T-helper 1 cell treated with Interleukin-12 subunit alpha and Interleukin-12 subunit beta and Interleukin-4 antibody, amounts not matched to agents 30 μg/mL and 1 μg/mL, for 36 hours (primary cell): ENCODE measurements around the gene SRGAP2B.
"Not testable (repeated sequence)": the region's sequence is repeated elsewhere in the genome, so short reads cannot be mapped to it uniquely, and the experiment has no call there.

Experiments used
- H3K27ac Mint-ChIP-seq: one replicate; pipeline ENCODE4 v1.8.0; 2021; ENCODE audit warnings: mild to moderate bottlenecking, mixed read lengths
- H3K27me3 Mint-ChIP-seq: one replicate; pipeline ENCODE4 v1.8.0; 2021; ENCODE audit warnings: low read depth, mixed read lengths
- H3K36me3 Mint-ChIP-seq: one replicate; pipeline ENCODE4 v1.8.0; 2021; ENCODE audit warnings: low read depth, mixed read lengths
- H3K4me1 Mint-ChIP-seq: one replicate; pipeline ENCODE4 v1.8.0; 2021; ENCODE audit warnings: low read depth, mixed read lengths
- H3K4me3 Mint-ChIP-seq: one replicate; pipeline ENCODE4 v1.8.0; 2021; ENCODE audit warnings: mild to moderate bottlenecking, moderate library complexity, mixed read lengths
- H3K9me3 Mint-ChIP-seq: one replicate; pipeline ENCODE4 v1.8.0; 2021; ENCODE audit warnings: mixed read lengths

SRGAP2B gene

DNA sequence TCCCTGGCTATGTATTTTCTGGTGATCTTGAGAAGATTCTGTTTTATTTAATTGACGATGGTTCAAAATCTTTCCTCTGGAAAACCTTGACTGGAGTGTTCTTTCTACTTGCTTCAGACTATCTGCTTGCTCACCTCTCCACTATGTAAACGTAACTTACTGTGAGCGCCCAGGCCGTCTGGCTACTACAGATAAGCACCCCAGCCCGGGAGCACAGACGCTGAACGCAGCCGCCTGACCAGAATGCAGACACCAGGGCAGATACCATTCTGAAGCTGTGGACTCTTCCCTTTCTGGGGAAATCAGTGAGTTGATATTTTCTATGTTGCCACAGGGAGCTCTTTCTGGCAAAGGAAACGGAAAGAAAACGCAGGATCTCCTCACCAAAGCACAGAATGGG lies 28.6 kb downstream of the SRGAP2B start:
- not testable (repeated sequence) for H3K27ac Mint-ChIP-seq, H3K4me3 Mint-ChIP-seq, H3K4me1 Mint-ChIP-seq, H3K9me3 Mint-ChIP-seq, H3K27me3 Mint-ChIP-seq, H3K36me3 Mint-ChIP-seq

DNA sequence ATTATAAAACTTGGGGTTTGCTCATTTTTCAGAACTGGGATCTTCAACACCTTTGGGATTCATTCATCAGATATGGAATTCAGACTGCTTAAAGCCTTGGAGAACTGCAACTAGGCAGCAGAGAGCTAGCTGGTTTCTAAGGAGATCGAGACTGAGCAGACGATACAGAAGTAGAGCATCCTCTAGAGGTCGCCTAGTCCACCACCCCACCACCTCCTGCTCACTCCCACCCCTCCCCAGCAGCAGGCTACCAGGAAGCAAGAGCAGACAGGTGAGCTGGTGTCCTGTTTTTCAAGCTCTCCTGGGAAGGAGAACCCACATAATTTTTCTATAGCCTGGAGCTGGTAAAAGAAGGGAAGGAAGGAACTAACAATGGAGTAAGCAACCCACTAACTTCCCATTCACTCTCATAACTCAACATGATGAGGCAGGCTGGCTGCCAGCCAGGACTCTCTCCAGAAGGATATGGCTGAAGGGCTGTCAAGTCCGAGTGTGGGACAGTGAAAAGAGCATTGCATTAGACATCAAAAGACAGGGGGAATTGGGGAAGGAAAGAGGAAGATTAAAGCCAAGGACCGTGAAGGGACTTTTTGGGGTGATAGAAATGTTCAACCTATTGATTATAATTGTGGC lies 29.8 kb downstream of the SRGAP2B start:
- H3K36me3 Mint-ChIP-seq, H3K27me3 Mint-ChIP-seq, H3K27ac Mint-ChIP-seq, H3K9me3 Mint-ChIP-seq, H3K4me3 Mint-ChIP-seq, H3K4me1 Mint-ChIP-seq: not testable (repeated sequence)

- H3K27me3 Mint-ChIP-seq, H3K9me3 Mint-ChIP-seq, H3K4me3 Mint-ChIP-seq, H3K4me1 Mint-ChIP-seq, H3K36me3 Mint-ChIP-seq, H3K27ac Mint-ChIP-seq: not testable (repeated sequence)
Observed at GRCh38 chr1:145063941-145064648, 31.0 kb downstream of the SRGAP2B start.

DNA sequence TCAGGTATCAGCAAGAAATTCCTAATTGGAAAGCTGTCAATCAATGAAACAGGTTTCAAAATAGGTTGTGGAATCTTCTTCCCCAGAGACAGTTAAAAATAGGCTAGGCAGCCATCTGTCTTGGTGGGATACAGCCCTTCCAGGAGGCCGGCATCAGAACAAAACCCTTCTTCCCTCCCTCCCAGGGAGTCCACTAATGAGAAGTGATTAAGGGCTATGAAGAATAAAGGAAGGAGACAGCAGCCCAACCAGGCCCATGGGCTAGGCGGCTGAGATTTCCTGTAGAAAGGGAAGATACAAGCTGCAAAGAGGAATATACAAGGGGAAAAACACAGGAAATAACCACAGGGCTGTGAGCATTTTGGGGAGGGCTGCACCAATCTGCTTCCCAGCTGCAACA lies 31.8 kb downstream of the SRGAP2B start:
- not testable (repeated sequence) for H3K4me1 Mint-ChIP-seq, H3K36me3 Mint-ChIP-seq, H3K27me3 Mint-ChIP-seq, H3K4me3 Mint-ChIP-seq, H3K27ac Mint-ChIP-seq, H3K9me3 Mint-ChIP-seq

DNA sequence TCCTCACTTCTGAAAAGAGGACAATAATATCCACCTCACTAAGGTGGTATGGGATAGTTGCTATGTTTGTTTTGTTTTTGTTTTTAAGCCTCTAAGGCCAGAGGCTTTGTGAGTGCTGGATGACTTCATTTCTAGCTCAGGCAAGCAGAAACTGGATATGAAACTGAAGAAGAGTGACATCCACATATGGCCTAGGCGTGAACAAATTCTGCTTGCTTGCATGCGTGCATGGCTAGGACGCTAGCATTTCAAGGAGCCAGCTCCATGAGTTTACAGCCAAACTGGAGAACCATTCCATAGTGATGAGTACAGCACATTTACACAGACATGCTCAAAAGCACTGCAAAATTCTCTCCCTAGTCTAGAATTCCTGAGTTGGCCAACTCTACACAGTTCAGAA lies 36.9 kb downstream of the SRGAP2B start:
- not testable (repeated sequence) for H3K9me3 Mint-ChIP-seq, H3K4me1 Mint-ChIP-seq, H3K4me3 Mint-ChIP-seq, H3K27ac Mint-ChIP-seq, H3K36me3 Mint-ChIP-seq, H3K27me3 Mint-ChIP-seq

DNA sequence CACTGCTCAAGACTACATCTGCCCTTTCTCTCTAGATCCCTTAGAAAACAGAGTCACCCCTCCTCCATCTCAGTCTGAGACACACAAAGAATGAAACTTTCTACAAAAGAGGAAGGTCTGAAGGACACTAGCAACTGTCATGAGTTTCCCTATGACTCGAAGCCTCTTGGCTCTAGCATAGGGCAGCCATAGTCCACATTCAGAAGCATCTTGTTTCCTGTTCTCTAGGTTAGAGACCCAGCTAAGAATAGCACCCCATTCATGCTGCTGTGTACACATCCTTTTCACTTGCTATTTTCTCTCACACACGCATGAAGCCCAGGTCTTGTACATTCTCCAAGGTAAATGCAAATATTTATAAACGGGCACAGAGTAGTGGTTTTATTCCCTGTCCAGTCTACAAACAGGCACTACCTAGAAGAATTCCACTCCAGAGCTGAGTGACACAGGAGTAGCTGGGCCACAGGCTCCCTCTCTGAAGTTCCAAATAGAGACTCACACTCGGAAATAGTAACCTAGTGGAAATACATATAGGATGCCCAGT lies 39.8 kb downstream of the SRGAP2B start:
- H3K9me3 Mint-ChIP-seq, H3K27ac Mint-ChIP-seq, H3K36me3 Mint-ChIP-seq, H3K4me3 Mint-ChIP-seq, H3K4me1 Mint-ChIP-seq, H3K27me3 Mint-ChIP-seq: not testable (repeated sequence)

GRCh38 chr1:145053428-145053827 lies 41.7 kb downstream of the SRGAP2B start:
- H3K27me3 Mint-ChIP-seq, H3K4me1 Mint-ChIP-seq, H3K36me3 Mint-ChIP-seq, H3K4me3 Mint-ChIP-seq, H3K9me3 Mint-ChIP-seq, H3K27ac Mint-ChIP-seq: not testable (repeated sequence)

DNA sequence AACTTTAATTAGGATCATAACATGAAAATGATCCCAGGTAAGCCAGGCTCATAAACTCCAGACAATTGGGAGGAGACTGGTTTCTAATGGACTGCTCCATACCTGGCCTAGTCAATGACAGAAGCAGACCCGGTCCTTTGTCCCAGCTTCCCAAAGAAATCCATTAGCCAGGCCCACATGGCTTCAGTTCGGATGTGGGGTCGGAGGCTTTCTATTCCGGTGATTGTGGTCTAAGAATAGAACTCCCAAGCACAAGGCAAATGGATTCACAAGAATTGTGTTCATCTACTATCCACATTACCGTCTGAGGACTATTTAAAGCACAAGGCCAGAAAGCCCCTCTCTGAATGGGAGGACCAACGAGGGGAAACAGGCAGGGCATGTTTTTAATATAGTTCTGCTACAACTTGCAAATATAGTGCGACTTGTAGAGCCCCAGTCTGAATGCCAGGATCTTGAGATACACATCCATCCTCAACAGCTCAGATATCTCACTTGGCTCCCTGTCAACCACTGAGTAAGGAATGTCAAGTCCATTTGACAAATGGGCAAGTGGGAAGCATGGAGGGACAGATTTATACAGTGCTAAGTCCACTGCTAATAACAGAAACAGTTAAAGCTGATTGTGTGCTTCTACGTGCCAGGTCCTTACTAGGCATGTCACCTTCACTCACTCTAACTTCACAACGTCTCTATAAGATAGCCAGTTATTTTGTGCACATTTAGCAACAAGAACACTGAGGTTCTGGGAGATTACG lies 42.9 kb downstream of the SRGAP2B start:
- H3K36me3 Mint-ChIP-seq, H3K27ac Mint-ChIP-seq, H3K4me1 Mint-ChIP-seq, H3K9me3 Mint-ChIP-seq, H3K27me3 Mint-ChIP-seq, H3K4me3 Mint-ChIP-seq: not testable (repeated sequence)

- not testable (repeated sequence) for H3K36me3 Mint-ChIP-seq, H3K4me1 Mint-ChIP-seq, H3K27ac Mint-ChIP-seq, H3K27me3 Mint-ChIP-seq, H3K9me3 Mint-ChIP-seq, H3K4me3 Mint-ChIP-seq
Observed at GRCh38 chr1:145048181-145048856, 46.8 kb downstream of the SRGAP2B start.

- not testable (repeated sequence) for H3K27ac Mint-ChIP-seq, H3K4me3 Mint-ChIP-seq, H3K27me3 Mint-ChIP-seq, H3K9me3 Mint-ChIP-seq, H3K4me1 Mint-ChIP-seq, H3K36me3 Mint-ChIP-seq
Observed at GRCh38 chr1:145047553-145047952, 47.6 kb downstream of the SRGAP2B start.

DNA sequence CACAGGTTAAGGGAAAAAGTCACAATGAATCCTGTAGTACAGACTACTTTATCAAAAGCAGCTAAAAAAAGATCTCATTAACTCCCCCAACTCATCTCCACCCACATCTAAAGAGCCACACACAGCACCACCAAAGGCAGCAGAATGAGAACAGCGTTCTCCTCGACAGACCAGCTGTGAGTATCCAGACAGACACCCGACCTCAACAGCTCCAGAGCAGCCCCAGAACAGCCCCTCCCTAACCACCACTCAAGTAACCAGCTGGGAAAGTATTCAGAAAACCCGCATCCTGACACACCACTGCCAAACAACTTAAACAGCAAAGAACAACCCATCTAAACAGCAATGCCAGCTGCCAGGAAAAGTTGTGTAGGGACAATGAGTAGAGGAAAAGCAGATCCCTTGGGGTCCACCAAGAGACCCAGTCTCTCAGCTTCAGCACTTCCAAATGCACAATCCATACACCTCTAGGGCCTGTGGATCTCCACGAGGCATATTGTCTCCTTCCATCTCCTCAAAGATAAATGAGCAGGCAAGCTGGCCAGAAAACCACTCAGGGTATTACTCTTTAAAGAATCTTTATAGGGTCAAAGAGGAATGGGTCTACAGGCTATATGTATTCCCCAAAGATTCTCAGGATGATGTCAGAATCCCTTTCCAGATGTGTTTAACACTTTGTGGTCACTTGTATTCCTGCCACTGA lies 49.4 kb downstream of the SRGAP2B start:
- H3K9me3 Mint-ChIP-seq, H3K4me3 Mint-ChIP-seq, H3K27me3 Mint-ChIP-seq, H3K27ac Mint-ChIP-seq, H3K4me1 Mint-ChIP-seq, H3K36me3 Mint-ChIP-seq: not testable (repeated sequence)

GRCh38 chr1:145041519-145041918 lies 53.6 kb downstream of the SRGAP2B start:
- H3K4me3 Mint-ChIP-seq, H3K4me1 Mint-ChIP-seq, H3K27ac Mint-ChIP-seq, H3K27me3 Mint-ChIP-seq, H3K36me3 Mint-ChIP-seq, H3K9me3 Mint-ChIP-seq: not testable (repeated sequence)

GRCh38 chr1:145036019-145036418 lies 59.1 kb downstream of the SRGAP2B start:
- not testable (repeated sequence) for H3K9me3 Mint-ChIP-seq, H3K27me3 Mint-ChIP-seq, H3K4me3 Mint-ChIP-seq, H3K27ac Mint-ChIP-seq, H3K4me1 Mint-ChIP-seq, H3K36me3 Mint-ChIP-seq

- not testable (repeated sequence) for H3K4me3 Mint-ChIP-seq, H3K36me3 Mint-ChIP-seq, H3K9me3 Mint-ChIP-seq, H3K4me1 Mint-ChIP-seq, H3K27ac Mint-ChIP-seq, H3K27me3 Mint-ChIP-seq
Observed at GRCh38 chr1:145033523-145033922, 61.6 kb downstream of the SRGAP2B start.
